GM21825 (cell line): Measurements from ENCODE around the gene LYPD6.

ENCODE experiments used
- ATAC-seq: cut with Tn5 transposase; IDR thresholded peaks from one replicate; pipeline ENCODE4 v1.9.1; 2021; ENCODE audit warnings: mild to moderate bottlenecking, moderate library complexity; ENCODE audit not compliant: unreplicated experiment

LYPD6 gene

DNA sequence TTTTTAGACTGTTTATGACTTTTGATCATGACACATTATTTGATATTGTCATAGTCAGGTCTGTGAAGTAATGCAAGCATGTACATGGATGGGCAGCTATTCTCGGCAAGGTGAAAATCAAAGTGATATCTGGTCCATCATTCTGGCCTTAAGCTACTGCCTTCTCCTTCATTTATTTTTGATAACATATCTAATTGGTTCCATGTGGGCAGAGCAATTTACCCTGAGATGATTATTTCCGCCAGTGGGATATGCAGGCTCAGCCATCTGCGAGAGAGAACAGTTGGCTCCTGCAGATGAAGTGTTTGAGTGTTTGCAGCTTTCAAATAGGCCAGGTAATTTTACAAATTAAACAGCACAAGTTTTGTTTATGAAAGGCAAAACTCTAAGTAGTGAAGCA is 116.4 kb downstream of the LYPD6 start:
- no peak for ATAC-seq

DNA sequence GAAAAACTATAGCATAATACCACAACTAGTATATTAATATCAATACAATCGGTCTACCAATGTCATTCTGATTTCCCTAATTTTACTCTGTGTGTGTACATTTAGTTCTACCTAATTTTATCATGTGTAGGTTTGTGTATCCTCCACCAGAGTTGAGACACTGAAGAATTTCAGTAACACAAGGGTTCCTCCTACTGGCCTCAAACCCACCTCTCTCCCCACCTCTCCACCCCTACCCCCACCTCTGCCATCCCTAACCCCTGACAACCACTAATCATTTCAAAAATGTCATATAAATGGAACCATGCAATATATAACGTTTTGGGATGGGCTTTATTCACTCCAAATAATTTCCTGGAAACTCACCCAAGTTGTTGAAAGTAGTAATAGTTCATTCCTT is 117.9 kb downstream of the LYPD6 start:
- ATAC-seq: no peak

DNA sequence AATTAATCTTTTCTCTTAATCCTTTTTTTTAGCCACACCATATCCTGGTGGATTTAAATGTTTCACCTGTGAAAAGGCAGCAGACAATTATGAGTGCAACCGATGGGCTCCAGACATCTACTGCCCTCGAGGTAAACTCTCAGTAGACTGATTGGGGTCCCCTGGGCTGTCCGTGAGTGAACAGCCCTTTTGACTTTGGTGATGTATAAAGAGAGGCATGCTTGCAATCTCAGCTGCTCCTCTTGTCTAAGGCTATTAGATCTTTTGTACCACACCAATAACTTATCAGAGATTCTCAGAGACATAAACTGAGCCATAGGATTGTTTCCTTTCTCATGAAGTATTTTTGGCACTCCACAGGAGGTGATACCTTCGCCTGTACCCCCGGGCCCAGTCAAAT is 118.6 kb downstream of the LYPD6 start:
- no peak for ATAC-seq

DNA sequence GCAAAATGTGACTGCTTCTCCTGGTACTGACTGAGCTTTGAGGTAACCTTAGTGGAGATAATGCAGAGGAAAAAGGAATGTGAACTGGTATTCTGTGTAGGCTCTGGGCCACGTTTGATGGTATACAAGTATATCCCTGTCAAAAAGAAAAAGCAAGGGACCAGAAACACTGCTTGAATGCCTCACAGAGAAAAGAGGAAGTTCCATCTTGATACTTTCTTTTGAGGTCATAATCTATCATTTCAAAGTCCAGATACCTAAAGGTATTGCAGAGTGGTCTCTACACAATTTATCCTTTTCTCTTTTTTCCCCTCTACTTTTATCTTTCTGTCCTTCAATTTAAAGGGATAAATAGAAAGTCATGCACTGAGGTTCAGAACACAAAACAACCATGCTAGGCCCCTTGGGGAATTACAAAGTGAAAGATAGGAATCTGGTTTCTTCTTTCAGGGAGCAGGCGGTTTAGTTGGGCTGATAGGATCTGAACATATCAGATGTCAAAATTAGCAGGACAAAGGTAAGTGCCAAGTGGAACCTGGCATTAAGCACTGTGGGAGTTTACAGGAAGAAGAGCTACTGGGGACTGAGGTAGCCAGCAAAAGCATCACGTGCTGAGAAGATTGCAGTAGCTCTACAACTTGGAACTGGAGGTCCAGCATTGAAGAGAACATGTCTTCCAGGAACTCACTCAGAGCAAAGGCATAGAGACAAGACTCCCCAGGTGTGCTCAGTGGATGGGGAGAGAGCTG is 121.2 kb downstream of the LYPD6 start:
- ATAC-seq: no peak

DNA sequence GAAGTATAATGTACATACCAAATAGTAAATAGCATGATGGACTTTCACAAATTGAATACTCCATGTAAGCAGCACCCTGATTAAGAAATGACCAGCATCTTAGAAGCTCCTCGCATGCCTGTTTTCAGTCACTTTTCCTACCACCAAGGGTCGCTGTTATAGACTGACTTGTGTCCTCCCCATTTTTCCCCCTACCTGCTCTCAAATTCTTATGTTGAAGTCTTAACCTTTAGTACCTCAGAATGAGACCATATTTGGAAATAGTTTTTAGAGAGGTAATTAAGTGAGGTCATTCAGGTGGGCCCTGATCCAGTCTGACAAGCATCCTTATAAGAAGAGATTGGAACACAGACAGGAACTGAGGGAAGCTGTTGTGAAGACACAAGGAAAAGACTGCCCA is 125.9 kb downstream of the LYPD6 start:
- ATAC-seq: no peak

DNA sequence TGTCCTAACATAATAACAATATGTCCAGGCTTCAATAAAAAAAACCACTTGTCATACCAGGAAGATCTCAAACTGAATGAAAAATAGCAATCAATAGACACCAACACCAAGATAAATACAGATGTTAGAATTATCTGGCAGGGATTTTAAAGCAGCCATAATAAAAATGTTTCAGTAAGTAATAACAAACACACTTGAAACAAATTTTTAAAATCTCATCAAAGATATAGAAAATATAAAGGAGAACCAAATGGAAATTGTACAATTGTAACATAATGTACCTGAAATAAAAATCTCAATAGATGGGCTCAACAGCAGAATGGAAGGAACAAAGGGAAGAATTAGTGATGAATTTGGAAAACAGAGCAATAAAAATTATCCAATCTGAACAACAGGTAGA is 128.1 kb downstream of the LYPD6 start:
- no peak for ATAC-seq

DNA sequence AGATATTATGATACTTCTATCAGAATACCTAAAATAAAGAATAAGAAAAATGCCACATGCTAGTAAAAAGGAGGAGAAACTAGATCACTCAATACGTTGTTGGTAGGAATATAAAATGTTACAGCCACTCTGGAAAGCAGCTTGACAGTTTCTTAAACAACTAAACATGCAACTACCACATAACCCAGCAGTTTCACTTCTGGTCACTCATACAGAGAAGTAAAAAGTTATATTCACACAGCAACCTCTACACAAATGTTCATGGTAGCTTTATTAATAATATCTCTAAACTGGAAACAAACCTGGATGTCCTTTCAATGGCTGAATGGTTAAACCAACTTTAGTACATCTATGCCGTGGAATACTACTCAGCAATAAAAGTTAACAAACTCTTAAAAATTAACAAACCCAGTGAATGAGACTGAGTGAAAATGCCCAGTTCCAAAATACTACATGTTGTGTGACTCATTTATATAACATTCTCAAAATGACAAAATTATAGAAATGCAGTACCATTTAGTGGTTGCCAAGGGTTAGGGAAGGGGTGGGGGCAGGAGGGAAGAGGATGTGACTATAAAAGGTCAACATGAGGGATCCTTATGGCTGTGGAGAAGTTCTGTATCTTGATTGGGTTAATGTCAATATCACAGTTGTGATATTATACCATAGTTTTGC is 133.1 kb downstream of the LYPD6 start:
- ATAC-seq: peak; percentile 86

DNA sequence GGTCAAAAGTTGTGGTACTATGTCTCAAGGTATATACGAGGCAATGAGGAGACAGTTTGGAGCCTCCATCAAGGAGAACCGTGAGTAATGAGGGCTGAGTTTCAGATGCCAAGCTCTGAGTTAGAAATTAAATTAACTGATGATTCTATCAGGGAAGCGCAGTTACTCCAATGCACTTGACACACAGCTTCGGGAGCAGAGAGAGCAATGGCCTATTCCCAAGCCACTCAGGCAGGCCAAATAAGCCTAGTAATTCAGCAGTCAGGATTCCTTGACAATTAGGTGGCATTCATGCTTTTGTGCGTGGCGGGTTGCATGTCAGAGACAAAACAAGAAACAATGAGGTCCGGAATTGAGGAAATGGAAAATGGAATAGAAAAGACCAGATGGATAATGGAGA is 134.0 kb downstream of the LYPD6 start:
- no peak for ATAC-seq

DNA sequence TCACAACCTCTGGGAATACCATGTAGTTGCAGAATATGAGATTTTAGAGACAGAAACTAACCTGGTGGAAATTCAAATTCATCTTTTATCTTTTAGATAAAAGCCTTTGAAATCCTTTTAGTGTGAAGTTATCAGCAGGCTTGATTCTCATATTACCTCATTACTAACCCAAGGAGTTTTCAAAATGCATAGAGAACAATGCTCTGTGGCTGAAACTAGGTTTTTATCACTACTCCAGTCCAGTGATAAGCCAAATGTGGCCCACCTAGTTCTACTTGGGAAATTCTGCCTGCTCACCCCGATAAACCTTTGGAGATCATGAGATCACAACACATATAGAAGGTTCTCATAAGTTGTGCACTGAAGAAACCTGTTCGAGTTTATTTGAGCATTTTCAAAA is 135.5 kb downstream of the LYPD6 start:
- ATAC-seq: no peak

DNA sequence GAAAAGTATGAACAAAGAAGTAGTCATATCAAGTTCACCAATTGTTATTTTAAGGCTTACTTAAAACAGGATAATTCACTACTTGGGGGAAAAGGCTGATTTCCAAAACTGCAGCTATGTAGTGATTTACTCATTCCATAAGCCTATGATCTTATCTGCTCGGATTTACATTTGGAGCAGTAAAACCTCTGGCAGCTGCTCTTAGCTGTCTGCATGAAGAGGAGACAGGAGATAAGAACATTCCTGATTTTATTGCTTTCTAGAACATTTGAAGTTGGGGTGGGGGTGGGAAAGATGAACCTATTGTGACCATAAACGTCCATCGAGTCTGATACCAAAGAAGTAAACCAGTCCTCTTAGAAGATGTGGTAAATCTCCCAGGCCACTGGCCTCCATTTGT is 136.2 kb downstream of the LYPD6 start:
- no peak for ATAC-seq

DNA sequence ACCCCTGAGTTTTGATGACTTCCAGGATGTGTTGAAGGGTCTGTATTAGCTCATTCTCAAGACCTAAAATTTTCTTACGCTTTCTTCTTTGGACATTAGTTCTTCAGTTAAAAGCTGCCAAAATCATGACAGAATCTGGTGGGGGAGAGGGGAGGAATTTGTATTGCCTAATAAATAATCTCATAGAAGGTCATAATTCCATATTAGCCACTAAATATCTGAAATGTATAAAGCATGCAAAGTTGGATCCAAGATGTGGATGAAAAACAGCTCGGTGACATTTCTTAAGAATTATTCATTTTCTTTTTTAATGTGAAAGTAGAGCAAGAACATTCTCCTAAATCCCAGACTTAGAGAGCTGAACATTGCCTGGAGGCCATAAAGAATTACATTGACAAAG is 137.0 kb downstream of the LYPD6 start:
- ATAC-seq: no peak

DNA sequence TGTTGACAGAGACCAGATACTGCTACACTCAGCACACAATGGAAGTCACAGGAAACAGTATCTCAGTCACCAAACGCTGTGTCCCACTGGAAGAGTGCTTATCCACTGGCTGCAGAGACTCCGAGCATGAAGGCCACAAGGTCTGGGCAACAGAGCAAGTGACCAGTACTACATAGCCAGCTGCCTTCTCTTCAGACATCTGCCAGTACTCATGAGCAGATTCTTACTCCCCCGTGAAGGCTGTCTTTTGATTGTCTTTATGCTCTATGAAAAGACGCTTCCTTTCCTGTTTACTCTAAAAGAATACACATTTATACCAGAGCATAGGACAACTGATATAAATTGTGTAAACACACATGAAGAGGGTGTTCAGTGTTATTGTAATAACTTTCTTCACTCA is 138.2 kb downstream of the LYPD6 start:
- ATAC-seq: no peak

DNA sequence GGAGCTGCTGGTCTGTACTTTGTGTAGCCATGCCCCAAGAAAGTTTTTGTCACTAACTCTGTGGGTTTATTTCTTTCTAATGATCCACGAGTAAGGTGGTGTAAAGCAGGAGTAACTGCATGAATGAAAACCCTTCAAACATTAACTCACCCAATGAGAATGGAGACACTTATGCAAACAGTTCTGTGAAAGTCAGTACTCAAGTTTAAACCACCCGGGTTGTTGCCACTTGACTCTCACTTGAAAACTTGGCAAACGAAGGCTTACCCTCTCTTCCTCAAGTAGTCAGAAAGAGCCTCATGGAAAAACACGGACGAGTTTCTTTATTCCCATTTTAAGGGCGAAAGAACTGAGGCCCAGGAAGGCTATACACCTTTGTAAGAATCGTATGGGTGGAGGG is 139.7 kb downstream of the LYPD6 start:
- no peak for ATAC-seq

DNA sequence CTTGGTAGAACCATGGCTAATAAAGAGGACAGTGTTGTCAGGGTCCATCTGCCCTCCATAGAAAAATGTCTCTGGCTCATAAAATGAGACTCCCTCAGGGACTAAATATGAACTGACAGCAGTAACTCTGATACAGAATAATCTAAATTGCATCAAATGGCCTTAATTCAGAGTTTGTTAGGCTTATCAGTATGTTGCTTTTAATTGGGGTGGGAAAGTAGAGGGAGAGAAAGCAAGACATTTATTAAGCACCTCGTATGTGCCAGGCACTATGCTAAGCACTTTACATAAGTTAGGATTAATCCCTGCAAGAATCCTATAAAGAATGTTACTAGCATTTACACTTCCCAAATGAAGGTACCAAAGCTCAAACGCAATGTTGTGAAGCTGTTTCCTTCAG is 142.0 kb downstream of the LYPD6 start:
- ATAC-seq: no peak

DNA sequence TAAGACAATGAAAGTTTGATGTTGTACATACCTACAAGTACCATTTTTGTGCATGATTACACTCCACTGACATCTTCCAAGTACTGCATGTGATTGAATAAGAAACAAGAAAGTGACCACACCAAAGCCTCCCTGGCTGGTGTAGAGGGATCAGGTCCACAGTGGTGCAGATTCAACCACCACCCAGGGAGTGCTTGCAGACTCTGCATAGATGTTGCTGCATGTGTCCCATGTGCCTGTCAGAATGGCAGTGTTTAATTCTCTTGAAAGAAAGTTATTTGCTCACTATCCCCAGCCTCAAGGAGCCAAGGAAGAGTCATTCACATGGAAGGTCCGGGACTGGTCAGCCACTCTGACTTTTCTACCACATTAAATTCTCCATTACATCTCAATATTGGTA is 142.7 kb downstream of the LYPD6 start:
- ATAC-seq: no peak

DNA sequence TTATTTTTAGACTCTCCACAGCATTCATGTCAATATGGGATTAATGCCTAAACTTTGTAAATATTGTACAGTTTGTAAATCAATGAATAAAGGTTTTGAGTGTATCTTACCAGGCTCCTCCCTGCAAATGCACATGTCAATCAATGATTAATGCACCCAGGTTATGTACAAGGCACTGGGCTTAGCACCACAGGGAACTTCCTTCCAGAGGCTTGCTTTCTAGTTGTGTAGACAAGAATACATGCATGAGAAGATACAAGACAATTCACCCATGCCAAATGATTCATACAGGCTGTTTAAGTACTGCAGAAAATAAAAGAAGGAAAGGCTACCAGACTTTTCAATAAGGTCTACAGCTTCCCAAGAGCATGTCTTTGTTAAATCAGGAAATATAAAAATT is 143.1 kb downstream of the LYPD6 start:
- ATAC-seq: no peak

DNA sequence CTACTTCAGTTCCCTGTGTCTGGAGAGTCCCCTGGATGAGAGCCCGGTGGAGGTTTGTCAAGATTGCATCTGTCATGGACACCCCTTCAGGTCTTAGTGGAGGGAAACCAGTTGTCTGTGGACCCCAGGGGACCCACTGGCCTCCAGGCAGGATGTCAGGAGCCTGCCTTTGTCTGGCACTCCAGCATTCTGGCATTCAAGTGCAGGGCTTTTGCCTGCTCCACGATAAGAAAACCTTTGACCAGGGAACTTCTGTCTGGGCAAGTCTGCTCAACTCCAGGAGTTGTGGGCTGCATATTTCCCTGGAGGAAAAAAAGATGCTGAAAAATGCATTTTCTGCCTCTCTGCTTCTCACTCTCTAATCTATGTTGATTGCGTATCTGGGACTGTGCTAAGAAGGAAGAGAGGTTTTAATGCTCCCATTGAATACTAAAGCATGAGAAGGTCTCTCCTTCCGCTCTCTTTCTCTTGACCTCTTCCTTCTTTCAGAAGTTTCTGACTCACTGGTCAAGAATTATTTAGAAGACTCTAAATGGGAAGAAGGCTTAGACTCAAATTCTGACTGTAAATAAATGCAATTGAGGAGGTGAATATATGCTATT is 152.7 kb downstream of the LYPD6 start:
- ATAC-seq: no peak

DNA sequence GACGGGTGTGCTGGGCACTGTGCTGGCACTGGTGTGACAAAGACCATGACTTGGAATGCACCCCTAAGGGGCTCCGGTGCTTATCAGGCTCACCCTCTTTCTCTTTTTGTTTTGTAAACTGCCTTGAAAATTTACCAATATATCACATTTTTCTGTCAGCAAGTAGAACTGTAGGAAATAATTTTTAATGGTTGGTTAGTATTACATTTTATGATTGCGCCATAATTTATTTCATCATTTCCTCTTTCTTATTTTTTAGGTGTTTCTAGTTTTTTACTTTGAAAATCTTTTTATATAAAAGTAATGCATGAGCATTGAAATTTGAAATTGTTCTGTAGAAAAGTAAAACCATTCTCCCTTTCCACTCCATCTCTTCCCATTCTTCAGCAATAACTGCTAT is 156.3 kb downstream of the LYPD6 start:
- ATAC-seq: no peak

DNA sequence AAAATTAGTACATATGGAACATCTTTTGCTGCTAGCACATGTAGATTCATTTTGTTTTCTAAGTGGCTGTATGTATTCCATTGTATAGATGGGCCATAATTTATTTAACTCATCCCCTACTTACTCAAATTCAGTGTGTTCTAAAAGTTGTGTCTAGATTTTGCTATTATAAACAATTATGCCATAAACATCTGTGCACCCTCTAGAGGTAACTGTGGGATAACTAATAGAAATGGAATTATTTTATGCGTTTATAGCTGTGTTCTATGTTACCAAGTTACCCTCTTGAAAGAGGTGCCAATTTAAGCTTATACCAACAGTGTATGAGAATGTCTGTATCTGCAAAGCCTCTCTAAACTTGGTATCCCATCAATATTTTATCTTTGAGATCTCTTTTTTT is 156.8 kb downstream of the LYPD6 start:
- ATAC-seq: no peak

DNA sequence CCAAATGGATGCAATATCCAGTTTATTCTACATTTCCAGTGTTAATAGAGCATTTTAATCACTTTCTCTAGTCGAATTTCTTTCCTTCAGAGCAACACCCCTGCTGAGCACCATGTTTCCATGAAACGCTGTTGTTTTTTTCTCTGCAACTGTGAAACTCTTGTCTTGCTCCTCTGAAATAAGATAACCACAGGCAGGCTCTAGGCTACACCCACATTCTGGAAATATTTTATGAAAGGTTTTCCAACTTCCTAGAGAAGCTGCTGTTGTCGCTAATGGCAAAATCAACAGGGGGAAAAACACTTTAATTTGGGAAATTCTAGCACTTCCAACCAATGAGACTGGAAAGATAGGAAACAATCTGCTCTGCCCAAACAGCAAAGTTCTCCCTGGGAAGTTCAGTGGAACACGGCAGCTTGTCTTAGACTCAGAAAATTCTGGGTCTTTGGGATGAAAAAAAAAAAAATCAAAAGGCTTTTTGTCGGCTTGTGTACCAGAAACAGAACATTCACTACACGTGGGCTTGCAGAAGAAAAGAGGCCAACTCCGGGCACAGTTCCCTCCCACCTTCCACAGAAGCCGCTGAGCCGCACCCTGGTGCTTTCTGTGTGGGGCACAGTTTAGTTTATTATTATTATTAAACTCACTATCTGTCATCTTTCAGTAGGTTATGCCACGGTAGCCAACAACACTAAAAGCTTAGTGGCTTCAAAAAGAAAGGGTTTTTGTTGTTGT is 158.5 kb downstream of the LYPD6 start:
- ATAC-seq: no peak

DNA sequence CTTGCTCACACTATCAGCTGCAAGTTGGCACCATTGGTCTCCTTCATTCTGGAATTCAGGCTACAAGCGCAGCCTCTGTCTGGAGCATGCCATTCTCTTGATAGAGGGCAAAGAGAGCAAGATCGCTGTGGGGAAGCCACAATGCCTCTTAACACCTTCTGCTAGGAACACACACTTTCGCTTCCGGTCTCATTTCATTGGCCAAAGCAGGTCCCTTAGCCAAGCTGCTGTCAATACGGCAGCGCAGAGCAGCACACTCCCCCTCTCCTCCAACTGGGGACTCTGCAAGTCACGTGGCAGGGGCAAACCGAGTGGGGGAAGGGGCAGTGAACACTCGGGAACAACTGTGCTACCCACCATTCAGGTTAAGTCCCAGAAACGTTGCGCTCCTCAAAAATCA is 159.1 kb downstream of the LYPD6 start:
- no peak for ATAC-seq

DNA sequence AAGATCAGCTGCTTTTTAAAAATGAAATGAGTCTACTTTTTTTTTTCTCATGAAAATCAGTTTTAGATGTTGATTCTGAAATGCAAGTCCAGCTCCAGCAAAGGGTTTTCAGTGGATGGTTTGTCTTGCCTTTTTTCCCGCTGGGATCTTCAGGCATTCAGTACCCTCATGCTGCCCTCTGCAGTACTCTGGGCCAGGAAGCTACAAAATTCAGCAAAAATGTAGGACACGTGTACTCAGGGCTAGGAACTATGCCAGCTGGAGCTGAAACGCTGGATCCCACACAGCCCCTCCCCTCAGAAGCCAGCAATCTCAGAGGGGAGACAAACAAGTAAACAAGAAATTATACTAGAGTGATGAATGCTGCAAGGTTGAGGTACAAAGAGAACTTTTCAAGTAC is 159.9 kb downstream of the LYPD6 start:
- no peak for ATAC-seq
